HG03175 (cell line): ENCODE data around the gene ZBTB45.
A peak's percentile ranks its signal among the peaks of the same experiment; 100 is the strongest.
"Not testable (repeated sequence)": the region's sequence is repeated elsewhere in the genome, so short reads cannot be mapped to it uniquely, and the experiment has no call there.

Experiments used
- ATAC-seq: cut with Tn5 transposase; IDR thresholded peaks from one replicate; pipeline ENCODE4 v1.9.1; 2021; ENCODE audit warnings: mild to moderate bottlenecking, moderate library complexity; ENCODE audit not compliant: unreplicated experiment

ZBTB45 gene

GRCh38 chr19:58477130-58477529 lies 42.5 kb downstream of the ZBTB45 start:
- ATAC-seq: no peak

GRCh38 chr19:58476498-58477015 lies 43.1 kb downstream of the ZBTB45 start:
- ATAC-seq: peak; percentile 0

- ATAC-seq: peak; percentile 86
Measured at GRCh38 chr19:58475714-58476497, 43.7 kb downstream of the ZBTB45 start, which contains the start of gene ZNF446. ZNF446 (plus strand) TSS chr19:58476352; CDS start chr19:58477219, 867 bp downstream.

- ATAC-seq: peak; percentile 12
Measured at GRCh38 chr19:58474997-58475713, 44.5 kb downstream of the ZBTB45 start.

GRCh38 chr19:58474291-58474996 lies 45.2 kb downstream of the ZBTB45 start:
- ATAC-seq: no peak

- no peak for ATAC-seq
Measured at GRCh38 chr19:58473775-58474174, 45.8 kb downstream of the ZBTB45 start.

- ATAC-seq: no peak
Measured at GRCh38 chr19:58471736-58472135, 47.9 kb downstream of the ZBTB45 start.

- not testable (repeated sequence) for ATAC-seq
Measured at GRCh38 chr19:58470837-58471543, 48.6 kb downstream of the ZBTB45 start.

GRCh38 chr19:58469241-58470013 lies 50.2 kb downstream of the ZBTB45 start:
- ATAC-seq: no peak

- ATAC-seq: no peak
Measured at GRCh38 chr19:58468216-58468839, 51.3 kb downstream of the ZBTB45 start.

- peak; percentile 92 for ATAC-seq
Measured at GRCh38 chr19:58466760-58467589, 52.6 kb downstream of the ZBTB45 start, which contains the start of gene ZNF324. ZNF324 (plus strand) TSS chr19:58467080; CDS start chr19:58469186, 2,106 bp downstream.

GRCh38 chr19:58466089-58466759 lies 53.4 kb downstream of the ZBTB45 start:
- ATAC-seq: no peak
